Liver (tissue), 9 donors: ENCODE results near the gene ITM2C. TPM values are rescaled to one million over a fixed set of nuclear protein-coding genes. Genes with fewer than 3 reads are reported as not detected.

Experiments used
- DNase-seq: peaks from one replicate; pipeline ENCODE4 v3.0.0-alpha.2; 2017; ENCODE audit warnings: low spot score
- H3K27ac ChIP-seq, 2 donors: one replicate each; pipeline ENCODE4 v1.7.0; 2013; ENCODE audit warnings: inconsistent platforms in 2 of 2, low read length in 2 of 2, control low read depth in 1 of 2, low read depth in 1 of 2, mild to moderate bottlenecking in 1 of 2
- H3K27me3 ChIP-seq, 4 donors: one replicate each; pipeline versions ENCODE4 v1.6.1 to v1.7.0; 2013; ENCODE audit warnings: low read length in 3 of 4, inconsistent platforms in 1 of 4, mild to moderate bottlenecking in 1 of 4, moderate library complexity in 1 of 4; ENCODE audit not compliant: control insufficient read depth in 4 of 4, insufficient read depth in 4 of 4
- H3K36me3 ChIP-seq, 4 donors: one replicate each; pipeline versions ENCODE4 v1.6.1 to v1.7.0; 2013; ENCODE audit warnings: low read length in 3 of 4, mild to moderate bottlenecking in 3 of 4, low read depth in 1 of 4, moderate library complexity in 1 of 4; ENCODE audit not compliant: control insufficient read depth in 4 of 4, insufficient read depth in 3 of 4
- H3K4me1 ChIP-seq, 4 donors: one replicate each; pipeline versions ENCODE4 v1.6.1 to v1.7.0; 2013; ENCODE audit warnings: low read length in 3 of 4, mild to moderate bottlenecking in 3 of 4, moderate library complexity in 1 of 4; ENCODE audit not compliant: control insufficient read depth in 4 of 4, insufficient read depth in 4 of 4
- H3K4me3 ChIP-seq, 3 donors: one replicate each; pipeline versions ENCODE4 v1.6.1 to v1.7.0; 2013; ENCODE audit warnings: low read length in 3 of 3, control low read depth in 1 of 3, low read depth in 1 of 3, mild to moderate bottlenecking in 1 of 3
- H3K9ac ChIP-seq, 2 donors: one replicate each; pipeline ENCODE4 v1.7.0; 2013; ENCODE audit warnings: low read length in 2 of 2, mild to moderate bottlenecking in 2 of 2, moderate library complexity in 2 of 2, control low read depth in 1 of 2, low read depth in 1 of 2
- H3K9me3 ChIP-seq, 4 donors: one replicate each; pipeline versions ENCODE4 v1.6.1 to v1.7.0; 2013; ENCODE audit warnings: low read length in 3 of 4; ENCODE audit not compliant: control insufficient read depth in 4 of 4
- ATF3 ChIP-seq: IDR thresholded peaks from 2 replicates; pipeline ENCODE4 v1.6.1; 2016; ENCODE audit warnings: antibody characterized with exemption
- EGR1 ChIP-seq, 2 donors: IDR thresholded peaks; 2 replicates each; pipeline ENCODE4 v1.6.1; 2016 to 2018; ENCODE audit warnings: antibody characterized with exemption in 2 of 2, low read depth in 2 of 2
- FOXA1 ChIP-seq: IDR thresholded peaks from 2 replicates; pipeline ENCODE4 v1.6.1; 2016; ENCODE audit warnings: antibody characterized with exemption
- FOXA2 ChIP-seq: IDR thresholded peaks from 2 replicates; pipeline ENCODE4 v1.6.1; 2016; ENCODE audit warnings: antibody characterized with exemption
- GABPA ChIP-seq, 2 donors: IDR thresholded peaks in 1 of 2; conservative IDR thresholded peaks in 1 of 2; 2 replicates each; pipeline ENCODE4 v1.6.1; 2016; ENCODE audit warnings: antibody characterized with exemption in 2 of 2, mild to moderate bottlenecking in 1 of 2, moderate library complexity in 1 of 2
- HNF4A ChIP-seq, 2 donors: conservative IDR thresholded peaks; 2 replicates each; pipeline ENCODE4 v1.6.1; 2016; ENCODE audit warnings: antibody characterized with exemption in 2 of 2, mild to moderate bottlenecking in 2 of 2
- HNF4G ChIP-seq: IDR thresholded peaks from 2 replicates; pipeline ENCODE4 v1.6.1; 2016; ENCODE audit warnings: antibody characterized with exemption
- JUND ChIP-seq, 2 donors: IDR thresholded peaks; 2 replicates each; pipeline ENCODE4 v1.6.1; 2016; ENCODE audit warnings: antibody characterized with exemption in 2 of 2
- MAX ChIP-seq: IDR thresholded peaks from 2 replicates; pipeline ENCODE4 v1.6.1; 2016; ENCODE audit warnings: antibody characterized with exemption
- NR2F2 ChIP-seq: IDR thresholded peaks from 2 replicates; pipeline ENCODE4 v1.6.1; 2016; ENCODE audit warnings: antibody characterized with exemption
- RAD21 ChIP-seq, 2 donors: IDR thresholded peaks; 2 replicates each; pipeline ENCODE4 v1.6.1; 2016; ENCODE audit warnings: antibody characterized with exemption in 2 of 2, mild to moderate bottlenecking in 2 of 2
- REST ChIP-seq: IDR thresholded peaks from 2 replicates; pipeline ENCODE4 v1.6.1; 2016; ENCODE audit warnings: antibody characterized with exemption, mild to moderate bottlenecking
- RXRA ChIP-seq, 2 donors: IDR thresholded peaks; 2 replicates each; pipeline ENCODE4 v1.6.1; 2017 to 2018; ENCODE audit warnings: antibody characterized with exemption in 2 of 2, mild to moderate bottlenecking in 1 of 2
- SP1 ChIP-seq: IDR thresholded peaks from 2 replicates; pipeline ENCODE4 v1.6.1; 2018; ENCODE audit warnings: antibody characterized with exemption, mild to moderate bottlenecking
- TAF1 ChIP-seq: conservative IDR thresholded peaks from 2 replicates; pipeline ENCODE4 v1.6.1; 2016; ENCODE audit warnings: antibody characterized with exemption, mild to moderate bottlenecking
- YY1 ChIP-seq: IDR thresholded peaks from 2 replicates; pipeline ENCODE4 v1.6.1; 2016; ENCODE audit warnings: antibody characterized with exemption, mild to moderate bottlenecking
- WGBS: extraction: QIAGEN DNeasy Blood & Tissue Kit; methylation state at CpG from one replicate; pipeline ENCODE4 v1.1.7; 2013; 5-methylcytosine and 5-hydroxymethylcytosine counted together
- polyA plus RNA-seq, 2 donors: library from polyadenylated mRNA; stranded (reverse) in 1 of 2; unstranded in 1 of 2; fragments of 200-250 nt in 1 of 2; fragments of >200 nt in 1 of 2; fragmentation: Nextera tagmentation in 1 of 2; extraction: Ambion mirVana in 1 of 2; gene quantifications; one replicate each; pipeline versions ENCODE4 v1.2.1 to v1.2.3, GENCODE V29; 2013 to 2015
- total RNA-seq, 2 donors: library from RNA; depleted of rRNA; stranded (reverse); fragments of >200 nt; gene quantifications; one replicate each; pipeline ENCODE4 v1.2.3, GENCODE V29; 2014
- TF ChIP-seq, protein P1 (sequence below): fragments of 150-350 bp; IDR thresholded peaks from 2 replicates; pipeline ENCODE4 v1.5.1; 2017; ENCODE audit warnings: improper control_type of control experiment, low read depth, low read length; ENCODE audit not compliant: missing input control
- TF ChIP-seq, protein P2 (sequence below): IDR thresholded peaks from 2 replicates; pipeline ENCODE4 v1.6.1; 2016; ENCODE audit warnings: antibody characterized with exemption
- donor health status: healthy.
- donor health status: healthy.
- donor health status: healthy.
- donor health status: healthy.
- donor health status: healthy.

Gene ITM2C
- total and polyA plus RNA-seq, 4 donors, result 13.6 to 45.2 (median 27.6) TPM

- TF ChIP-seq YY1, result no peak
- no peak for TF ChIP-seq RXRA (IDR thresholded peaks at IDR 0.05)
- TF ChIP-seq, protein P1, sequence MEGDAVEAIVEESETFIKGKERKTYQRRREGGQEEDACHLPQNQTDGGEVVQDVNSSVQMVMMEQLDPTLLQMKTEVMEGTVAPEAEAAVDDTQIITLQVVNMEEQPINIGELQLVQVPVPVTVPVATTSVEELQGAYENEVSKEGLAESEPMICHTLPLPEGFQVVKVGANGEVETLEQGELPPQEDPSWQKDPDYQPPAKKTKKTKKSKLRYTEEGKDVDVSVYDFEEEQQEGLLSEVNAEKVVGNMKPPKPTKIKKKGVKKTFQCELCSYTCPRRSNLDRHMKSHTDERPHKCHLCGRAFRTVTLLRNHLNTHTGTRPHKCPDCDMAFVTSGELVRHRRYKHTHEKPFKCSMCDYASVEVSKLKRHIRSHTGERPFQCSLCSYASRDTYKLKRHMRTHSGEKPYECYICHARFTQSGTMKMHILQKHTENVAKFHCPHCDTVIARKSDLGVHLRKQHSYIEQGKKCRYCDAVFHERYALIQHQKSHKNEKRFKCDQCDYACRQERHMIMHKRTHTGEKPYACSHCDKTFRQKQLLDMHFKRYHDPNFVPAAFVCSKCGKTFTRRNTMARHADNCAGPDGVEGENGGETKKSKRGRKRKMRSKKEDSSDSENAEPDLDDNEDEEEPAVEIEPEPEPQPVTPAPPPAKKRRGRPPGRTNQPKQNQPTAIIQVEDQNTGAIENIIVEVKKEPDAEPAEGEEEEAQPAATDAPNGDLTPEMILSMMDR, result no peak
- no peak for TF ChIP-seq TAF1
- no peak for TF ChIP-seq JUND (IDR thresholded peaks at IDR 0.05)
- TF ChIP-seq ATF3, result no peak
- no peak for TF ChIP-seq HNF4A (conservative IDR thresholded peaks at IDR 0.05)
- no peak for TF ChIP-seq SP1
- TF ChIP-seq GABPA (IDR thresholded peaks at IDR 0.05 in 1 of 2, conservative IDR thresholded peaks at IDR 0.05 in 1 of 2), result no peak
- TF ChIP-seq, protein P2, sequence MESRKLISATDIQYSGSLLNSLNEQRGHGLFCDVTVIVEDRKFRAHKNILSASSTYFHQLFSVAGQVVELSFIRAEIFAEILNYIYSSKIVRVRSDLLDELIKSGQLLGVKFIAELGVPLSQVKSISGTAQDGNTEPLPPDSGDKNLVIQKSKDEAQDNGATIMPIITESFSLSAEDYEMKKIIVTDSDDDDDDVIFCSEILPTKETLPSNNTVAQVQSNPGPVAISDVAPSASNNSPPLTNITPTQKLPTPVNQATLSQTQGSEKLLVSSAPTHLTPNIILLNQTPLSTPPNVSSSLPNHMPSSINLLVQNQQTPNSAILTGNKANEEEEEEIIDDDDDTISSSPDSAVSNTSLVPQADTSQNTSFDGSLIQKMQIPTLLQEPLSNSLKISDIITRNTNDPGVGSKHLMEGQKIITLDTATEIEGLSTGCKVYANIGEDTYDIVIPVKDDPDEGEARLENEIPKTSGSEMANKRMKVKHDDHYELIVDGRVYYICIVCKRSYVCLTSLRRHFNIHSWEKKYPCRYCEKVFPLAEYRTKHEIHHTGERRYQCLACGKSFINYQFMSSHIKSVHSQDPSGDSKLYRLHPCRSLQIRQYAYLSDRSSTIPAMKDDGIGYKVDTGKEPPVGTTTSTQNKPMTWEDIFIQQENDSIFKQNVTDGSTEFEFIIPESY, result no peak
- no peak for TF ChIP-seq EGR1 (IDR thresholded peaks at IDR 0.05; ENCODE audit: low read depth in 2 of 2)
- TF ChIP-seq REST, result no peak
- no peak for TF ChIP-seq HNF4G
- TF ChIP-seq NR2F2, result no peak
- no peak for TF ChIP-seq MAX
- TF ChIP-seq FOXA1, result no peak
- no peaks in the 10 kb centered on the region for H3K9me3 ChIP-seq
- no peaks in the 10 kb centered on the region for H3K27me3 ChIP-seq
- no peak overlapping the region for H3K4me3 ChIP-seq
- H3K9ac ChIP-seq, result no peak overlapping the region
- no peak for DNase-seq
- 72% methylated on average over 7 of the region's 7 CpGs for WGBS
- H3K36me3 ChIP-seq, result peaks cover 0 to 33% (median 27%) of the 10 kb centered on the region in 4 donors
- H3K27ac ChIP-seq, result no peak overlapping the region
- no peaks in the 10 kb centered on the region for H3K4me1 ChIP-seq
These were observed 48.0 kb upstream of the ITM2C start for GRCh38 chr2:230816735-230817134.

- Histone ChIP-seq H3K36me3 (peaks cover 0 to 25% (median 19%) of the 10 kb centered on the region in 4 donors), H3K27me3 (no peaks in the 10 kb centered on the region), H3K4me3 (no peak overlapping the region), H3K27ac (no peak overlapping the region), H3K4me1 (peaks cover 0 to 3% (median 0%) of the 10 kb centered on the region in 4 donors), H3K9ac (no peak overlapping the region), H3K9me3 (no peaks in the 10 kb centered on the region)
- 99% methylated on average over 1 of the region's 1 CpG for WGBS
- TF ChIP-seq ATF3 (no peak), FOXA2 (no peak), RAD21 (IDR thresholded peaks at IDR 0.05) (no peak), HNF4A (conservative IDR thresholded peaks at IDR 0.05) (no peak), RXRA (IDR thresholded peaks at IDR 0.05) (no peak)
- TF ChIP-seq, protein P1, result no peak
- DNase-seq, result no peak
These were observed 45.3 kb upstream of the ITM2C start for GRCh38 chr2:230819433-230819832.
